ENCODE measurements around the gene RCOR3.

The RCOR3 gene

DNA sequence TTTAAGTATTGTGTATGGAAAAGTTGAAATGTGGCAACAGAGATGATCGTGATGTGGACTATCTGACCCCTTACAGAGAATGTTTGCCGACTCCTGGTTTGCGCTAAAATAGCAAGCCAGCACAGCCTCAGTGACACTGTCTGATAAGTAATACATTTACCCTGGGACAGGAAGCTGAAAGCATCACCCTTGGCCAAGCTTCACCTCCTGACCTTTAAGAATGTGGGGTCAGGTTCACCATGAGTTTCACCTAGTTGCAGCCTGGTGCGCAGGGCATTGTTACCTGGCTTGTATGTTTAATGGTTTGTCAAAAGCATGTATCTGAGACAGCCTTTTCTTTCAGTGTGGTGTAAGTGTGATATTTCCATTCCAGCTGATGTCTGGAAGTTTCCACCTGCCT is 96.7 kb downstream of the RCOR3 start:
- Histone ChIP-seq H3K4me1 (ENCODE audit: low read length) (peaks cover 38% of the 10 kb centered on the region), H3K27me3 (replicated peaks; ENCODE audit: insufficient read depth, low read length) (no peaks in the 10 kb centered on the region), H3K9me3 (replicated peaks; ENCODE audit: insufficient read depth, low read length) (no peaks in the 10 kb centered on the region), H3K9me2 (replicated peaks; ENCODE audit: insufficient read depth, low read length) (no peaks in the 10 kb centered on the region), H3K79me2 (ENCODE audit: low read length) (peaks cover 7% of the 10 kb centered on the region; the same call in 1 of the 2 replicates), H3K4me3 (ENCODE audit: low read length) (no peak overlapping the region), H3K27ac (ENCODE audit: low read length) (no peak overlapping the region), H3K36me3 (replicated peaks; ENCODE audit: insufficient read depth, low read length) (no peaks in the 10 kb centered on the region), H4K20me1 (ENCODE audit: insufficient read depth, low read length) (no peaks in the 10 kb centered on the region), H3K9ac (ENCODE audit: low read length) (no peak overlapping the region), H3K4me2 (ENCODE audit: low read depth, low read length) (no peak overlapping the region), H2AFZ (ENCODE audit: low read length) (no peak overlapping the region), H3F3A (ENCODE audit: insufficient read depth, low read length) (peaks cover 34% of the 10 kb centered on the region)
- no peak for DNase-seq
- TF ChIP-seq, protein P1, sequence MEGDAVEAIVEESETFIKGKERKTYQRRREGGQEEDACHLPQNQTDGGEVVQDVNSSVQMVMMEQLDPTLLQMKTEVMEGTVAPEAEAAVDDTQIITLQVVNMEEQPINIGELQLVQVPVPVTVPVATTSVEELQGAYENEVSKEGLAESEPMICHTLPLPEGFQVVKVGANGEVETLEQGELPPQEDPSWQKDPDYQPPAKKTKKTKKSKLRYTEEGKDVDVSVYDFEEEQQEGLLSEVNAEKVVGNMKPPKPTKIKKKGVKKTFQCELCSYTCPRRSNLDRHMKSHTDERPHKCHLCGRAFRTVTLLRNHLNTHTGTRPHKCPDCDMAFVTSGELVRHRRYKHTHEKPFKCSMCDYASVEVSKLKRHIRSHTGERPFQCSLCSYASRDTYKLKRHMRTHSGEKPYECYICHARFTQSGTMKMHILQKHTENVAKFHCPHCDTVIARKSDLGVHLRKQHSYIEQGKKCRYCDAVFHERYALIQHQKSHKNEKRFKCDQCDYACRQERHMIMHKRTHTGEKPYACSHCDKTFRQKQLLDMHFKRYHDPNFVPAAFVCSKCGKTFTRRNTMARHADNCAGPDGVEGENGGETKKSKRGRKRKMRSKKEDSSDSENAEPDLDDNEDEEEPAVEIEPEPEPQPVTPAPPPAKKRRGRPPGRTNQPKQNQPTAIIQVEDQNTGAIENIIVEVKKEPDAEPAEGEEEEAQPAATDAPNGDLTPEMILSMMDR (IDR thresholded peaks at IDR 0.05; ENCODE audit: low read length), result no peak
- TF ChIP-seq EZH2phosphoT487 (IDR thresholded peaks at IDR 0.05; ENCODE audit: low read length) (no peak), EZH2 (optimal IDR thresholded peaks at IDR 0.05; ENCODE audit: low read depth, low read length) (no peak)

DNA sequence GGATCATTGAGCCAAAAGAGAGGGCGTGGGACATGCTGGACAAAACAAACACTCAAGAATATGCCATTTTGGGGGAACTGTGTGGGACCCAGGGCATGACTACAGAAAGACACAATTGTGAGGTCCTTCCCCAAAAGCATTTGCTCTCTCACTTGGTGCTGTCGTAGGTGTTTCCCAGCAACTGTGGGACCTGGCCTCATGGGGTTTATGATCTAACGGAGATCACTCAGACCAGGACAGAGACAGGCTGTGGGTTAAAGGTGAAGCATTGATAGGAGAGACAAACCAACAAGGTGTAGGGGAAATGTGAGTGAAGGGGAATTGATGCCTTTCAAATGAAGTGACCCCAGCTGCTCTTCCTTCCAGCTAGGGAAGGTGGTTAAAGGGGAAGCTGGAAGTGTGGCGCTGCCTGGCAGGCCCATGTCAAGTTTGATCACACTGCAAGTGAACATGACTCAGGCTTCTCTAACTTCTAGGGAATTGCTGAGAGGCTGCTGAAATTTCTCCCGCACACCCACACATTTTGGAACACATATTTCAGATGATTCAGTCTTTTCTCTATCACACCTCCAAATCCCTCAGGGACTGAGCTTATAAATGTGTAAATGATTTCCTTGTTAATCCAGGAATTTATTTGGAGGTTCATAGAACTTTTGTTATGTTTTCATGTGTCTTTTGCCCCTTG is 97.7 kb downstream of the RCOR3 start:
- H4K20me1 ChIP-seq (ENCODE audit: insufficient read depth, low read length), result no peaks in the 10 kb centered on the region
- no peak for DNase-seq
- H3K4me2 ChIP-seq (ENCODE audit: low read depth, low read length), result no peak overlapping the region
- H3K36me3 ChIP-seq (replicated peaks; ENCODE audit: insufficient read depth, low read length), result no peaks in the 10 kb centered on the region
- TF ChIP-seq EZH2phosphoT487 (IDR thresholded peaks at IDR 0.05; ENCODE audit: low read length) (no peak), EZH2 (optimal IDR thresholded peaks at IDR 0.05; ENCODE audit: low read depth, low read length) (no peak)
- TF ChIP-seq, protein P1 (IDR thresholded peaks at IDR 0.05; ENCODE audit: low read length), result no peak
- H3K9me2 ChIP-seq (replicated peaks; ENCODE audit: insufficient read depth, low read length), result no peaks in the 10 kb centered on the region
- H2AFZ ChIP-seq (ENCODE audit: low read length), result no peak overlapping the region
- peaks cover 44% of the 10 kb centered on the region for H3K4me1 ChIP-seq (ENCODE audit: low read length)
- no peak overlapping the region for H3K9ac ChIP-seq (ENCODE audit: low read length)
- no peak overlapping the region for H3K4me3 ChIP-seq (ENCODE audit: low read length)
- no peak overlapping the region for H3K27ac ChIP-seq (ENCODE audit: low read length)
- H3K79me2 ChIP-seq (ENCODE audit: low read length), result peaks cover under 1% of the 10 kb centered on the region; the same call in 1 of the 2 replicates
- H3K9me3 ChIP-seq (replicated peaks; ENCODE audit: insufficient read depth, low read length), result no peaks in the 10 kb centered on the region
- H3F3A ChIP-seq (ENCODE audit: insufficient read depth, low read length), result peaks cover 38% of the 10 kb centered on the region
- H3K27me3 ChIP-seq (replicated peaks; ENCODE audit: insufficient read depth, low read length), result no peaks in the 10 kb centered on the region

- no peak overlapping the region for H2AFZ ChIP-seq (ENCODE audit: low read length)
- H3K79me2 ChIP-seq (ENCODE audit: low read length), result no peaks in the 10 kb centered on the region
- no peak overlapping the region for H3K4me2 ChIP-seq (ENCODE audit: low read depth, low read length)
- no peaks in the 10 kb centered on the region for H4K20me1 ChIP-seq (ENCODE audit: insufficient read depth, low read length)
- no peak overlapping the region for H3K9ac ChIP-seq (ENCODE audit: low read length)
- no peak for DNase-seq
- peaks cover 25% of the 10 kb centered on the region for H3F3A ChIP-seq (ENCODE audit: insufficient read depth, low read length)
- no peaks in the 10 kb centered on the region for H3K9me2 ChIP-seq (replicated peaks; ENCODE audit: insufficient read depth, low read length)
- no peak overlapping the region for H3K4me3 ChIP-seq (ENCODE audit: low read length)
- no peak overlapping the region for H3K27ac ChIP-seq (ENCODE audit: low read length)
- TF ChIP-seq EZH2phosphoT487 (IDR thresholded peaks at IDR 0.05; ENCODE audit: low read length), result no peak
- TF ChIP-seq, protein P1 (IDR thresholded peaks at IDR 0.05; ENCODE audit: low read length), result no peak
- TF ChIP-seq EZH2 (optimal IDR thresholded peaks at IDR 0.05; ENCODE audit: low read depth, low read length), result no peak
- H3K9me3 ChIP-seq (replicated peaks; ENCODE audit: insufficient read depth, low read length), result no peaks in the 10 kb centered on the region
- H3K27me3 ChIP-seq (replicated peaks; ENCODE audit: insufficient read depth, low read length), result no peaks in the 10 kb centered on the region
- H3K4me1 ChIP-seq (ENCODE audit: low read length), result peaks cover 30% of the 10 kb centered on the region
- H3K36me3 ChIP-seq (replicated peaks; ENCODE audit: insufficient read depth, low read length), result no peaks in the 10 kb centered on the region
These were observed 99.5 kb downstream of the RCOR3 start for GRCh38 chr1:211358685-211359084.

Measured in MM.1S (cell line).